GM13977 (cell line): ENCODE results near the gene POT1.

ENCODE experiments used
- DNase-seq: peaks from one replicate; pipeline ENCODE4 v3.0.0; 2012; ENCODE audit warnings: low spot score
- CTCF ChIP-seq: IDR thresholded peaks from 2 replicates; pipeline ENCODE4 v1.5.1; 2012; ENCODE audit warnings: mild to moderate bottlenecking, control low read depth; ENCODE audit not compliant: insufficient read depth; ENCODE audit errors: extremely low read depth, missing control alignments
- in situ Hi-C: fragments of 300-500 bp; cut with MboI; formaldehyde crosslinking; loops from one replicate; pipeline ENCODE4 v1.12.0; 2022; ENCODE audit warnings: low sequenced_read_pairs, low pct_unique_long_range_greater_than_20kb, mixed read lengths, inconsistent platforms; ENCODE audit not compliant: unreplicated experiment

The POT1 gene

GRCh38 chr7:124818807-124819206 is 110.8 kb downstream of the POT1 start:
- TF ChIP-seq CTCF, result no peak
- in situ Hi-C loops, result no loop called here
- DNase-seq, result no peak

GRCh38 chr7:124813994-124814798 is 115.4 kb downstream of the POT1 start:
- in situ Hi-C loops, result no loop called here
- no peak for TF ChIP-seq CTCF
- no peak for DNase-seq

- no peak for DNase-seq
- in situ Hi-C loops, result no loop called here
- no peak for TF ChIP-seq CTCF
Measured at GRCh38 chr7:124812764-124813163, 116.9 kb downstream of the POT1 start.

GRCh38 chr7:124811341-124811740 is 118.3 kb downstream of the POT1 start:
- no peak for DNase-seq
- in situ Hi-C loops, result no loop called here
- TF ChIP-seq CTCF, result no peak

- in situ Hi-C loops, result no loop called here
Measured at GRCh38 chr7:124810605-124811004, 119.0 kb downstream of the POT1 start.

GRCh38 chr7:124808206-124808605 is 121.4 kb downstream of the POT1 start:
- in situ Hi-C loops, result no loop called here

More at GRCh38 chr7:124810605-124811004, 119.0 kb downstream of the POT1 start:
- no peak for DNase-seq
- TF ChIP-seq CTCF, result no peak

More at GRCh38 chr7:124808206-124808605, 121.4 kb downstream of the POT1 start:
- DNase-seq, result no peak
- no peak for TF ChIP-seq CTCF
